Caki2 (cell line): ENCODE measurements around the gene MYH14. TPM values are rescaled to one million over a fixed set of nuclear protein-coding genes. Genes with fewer than 3 reads are reported as not detected.
A peak's percentile ranks its signal among the peaks of the same experiment; 100 is the strongest.

ENCODE experiments used
- DNase-seq: peaks from one replicate; pipeline ENCODE4 v3.0.0-alpha.2; 2015; ENCODE audit warnings: low read depth
- in situ Hi-C: cut with HindIII; loops from 2 replicates; pipeline ENCODE4 v1.10.0; 2016; ENCODE audit warnings: low sequenced_read_pairs, low pct_unique_long_range_greater_than_20kb, mixed read lengths
- total RNA-seq: library from RNA; depleted of rRNA; stranded (reverse); fragments of >200 nt; shearing (Covaris generic); gene quantifications from 2 replicates; pipeline ENCODE4 v1.2.3, GENCODE V29; 2014; ENCODE audit warnings: low replicate concordance

MYH14 gene
- total RNA-seq, 1 experiment from 2014 or later = 21.7 TPM

GRCh38 chr19:50273821-50274220 lies 70.4 kb downstream of the MYH14 start:
- no peak for DNase-seq
- in situ Hi-C loops = no loop called here

- DNase-seq = peak; percentile 41
- in situ Hi-C loops = no loop called here
These were observed 72.4 kb downstream of the MYH14 start for GRCh38 chr19:50275577-50276368.

GRCh38 chr19:50276370-50277063 lies 73.1 kb downstream of the MYH14 start:
- DNase-seq = no peak

GRCh38 chr19:50277966-50278580 lies 74.7 kb downstream of the MYH14 start:
- DNase-seq = no peak
- in situ Hi-C loops = no loop called here

More at GRCh38 chr19:50276370-50277063, 73.1 kb downstream of the MYH14 start:
- in situ Hi-C loops = no loop called here

- in situ Hi-C loops = no loop called here
- no peak for DNase-seq
These were observed 76.7 kb downstream of the MYH14 start for GRCh38 chr19:50280074-50280473.

- no peak for DNase-seq
- in situ Hi-C loops = no loop called here
These were observed 77.6 kb downstream of the MYH14 start for GRCh38 chr19:50280983-50281382.

- in situ Hi-C loops = no loop called here
- no peak for DNase-seq
These were observed 78.1 kb downstream of the MYH14 start for GRCh38 chr19:50281491-50281890.

- no peak for DNase-seq
- in situ Hi-C loops = no loop called here
These were observed 82.4 kb downstream of the MYH14 start for GRCh38 chr19:50285833-50286232.

GRCh38 chr19:50286443-50286842 lies 83.0 kb downstream of the MYH14 start:
- DNase-seq = no peak
- in situ Hi-C loops = no loop called here

- DNase-seq = no peak
- in situ Hi-C loops = no loop called here
These were observed 83.9 kb downstream of the MYH14 start for GRCh38 chr19:50287331-50287730.

- no peak for DNase-seq
- in situ Hi-C loops = no loop called here
These were observed 85.5 kb downstream of the MYH14 start for GRCh38 chr19:50288954-50289353.

- in situ Hi-C loops = no loop called here
- DNase-seq = no peak
These were observed 86.6 kb downstream of the MYH14 start for GRCh38 chr19:50290011-50290410.

- in situ Hi-C loops = no loop called here
- DNase-seq = no peak
These were observed 87.4 kb downstream of the MYH14 start for GRCh38 chr19:50290775-50291174.

- in situ Hi-C loops = no loop called here
- DNase-seq = no peak
These were observed 88.9 kb downstream of the MYH14 start for GRCh38 chr19:50292216-50292827.

GRCh38 chr19:50293263-50294004 lies 90.0 kb downstream of the MYH14 start:
- DNase-seq = no peak
- in situ Hi-C loops = no loop called here

GRCh38 chr19:50300051-50300450 lies 96.6 kb downstream of the MYH14 start:
- in situ Hi-C loops = no loop called here
- no peak for DNase-seq

GRCh38 chr19:50300814-50301606 lies 97.6 kb downstream of the MYH14 start:
- in situ Hi-C loops = no loop called here

GRCh38 chr19:50301607-50301971 lies 98.2 kb downstream of the MYH14 start:
- no peak for DNase-seq

More at GRCh38 chr19:50300814-50301606, 97.6 kb downstream of the MYH14 start:
- DNase-seq = peak; percentile 74

More at GRCh38 chr19:50301607-50301971, 98.2 kb downstream of the MYH14 start:
- in situ Hi-C loops = no loop called here
